HG02970 (cell line): ENCODE measurements around the gene AKAP7.
"Not testable (repeated sequence)": the region's sequence is repeated elsewhere in the genome, so short reads cannot be mapped to it uniquely, and the experiment has no call there.

Experiments
- ATAC-seq: cut with Tn5 transposase; IDR thresholded peaks from one replicate; pipeline ENCODE4 v1.9.1; 2021; ENCODE audit warnings: mild to moderate bottlenecking, moderate library complexity, moderate number of reproducible peaks; ENCODE audit not compliant: unreplicated experiment, low FRiP score

AKAP7 gene

GRCh38 chr6:131286469-131287040 lies 151.3 kb downstream of the AKAP7 start:
- ATAC-seq: no peak

- ATAC-seq: no peak
Observed at GRCh38 chr6:131288214-131288613, 152.9 kb downstream of the AKAP7 start.

- ATAC-seq: no peak
Observed at GRCh38 chr6:131290955-131291354, 155.7 kb downstream of the AKAP7 start.

- no peak for ATAC-seq
Observed at GRCh38 chr6:131292145-131292938, 157.1 kb downstream of the AKAP7 start.

GRCh38 chr6:131293472-131293911 lies 158.2 kb downstream of the AKAP7 start:
- no peak for ATAC-seq

GRCh38 chr6:131295081-131295480 lies 159.8 kb downstream of the AKAP7 start:
- ATAC-seq: no peak

GRCh38 chr6:131300826-131301225 lies 165.6 kb downstream of the AKAP7 start:
- ATAC-seq: not testable (repeated sequence)

- ATAC-seq: no peak
Observed at GRCh38 chr6:131303338-131303930, 168.2 kb downstream of the AKAP7 start.

GRCh38 chr6:131305037-131305850 lies 170.0 kb downstream of the AKAP7 start:
- no peak for ATAC-seq

GRCh38 chr6:131309437-131309836 lies 174.2 kb downstream of the AKAP7 start:
- no peak for ATAC-seq

- no peak for ATAC-seq
Observed at GRCh38 chr6:131314838-131315237, 179.6 kb downstream of the AKAP7 start.

- ATAC-seq: no peak
Observed at GRCh38 chr6:131316654-131317053, 181.4 kb downstream of the AKAP7 start.

- ATAC-seq: no peak
Observed at GRCh38 chr6:131317516-131317915, 182.2 kb downstream of the AKAP7 start.

- no peak for ATAC-seq
Observed at GRCh38 chr6:131321589-131321988, 186.3 kb downstream of the AKAP7 start.

- no peak for ATAC-seq
Observed at GRCh38 chr6:131322125-131322524, 186.9 kb downstream of the AKAP7 start.

- ATAC-seq: not testable (repeated sequence)
Observed at GRCh38 chr6:131325669-131326068, 190.4 kb downstream of the AKAP7 start.

- ATAC-seq: not testable (repeated sequence)
Observed at GRCh38 chr6:131328727-131329126, 193.5 kb downstream of the AKAP7 start.

GRCh38 chr6:131331151-131331550 lies 195.9 kb downstream of the AKAP7 start:
- ATAC-seq: no peak

- no peak for ATAC-seq
Observed at GRCh38 chr6:131331873-131332781, 196.9 kb downstream of the AKAP7 start.
